ENCODE measurements around the gene NADK2.
"Not testable (repeated sequence)": the region's sequence is repeated elsewhere in the genome, so short reads cannot be mapped to it uniquely, and the experiment has no call there.

NADK2 gene

DNA sequence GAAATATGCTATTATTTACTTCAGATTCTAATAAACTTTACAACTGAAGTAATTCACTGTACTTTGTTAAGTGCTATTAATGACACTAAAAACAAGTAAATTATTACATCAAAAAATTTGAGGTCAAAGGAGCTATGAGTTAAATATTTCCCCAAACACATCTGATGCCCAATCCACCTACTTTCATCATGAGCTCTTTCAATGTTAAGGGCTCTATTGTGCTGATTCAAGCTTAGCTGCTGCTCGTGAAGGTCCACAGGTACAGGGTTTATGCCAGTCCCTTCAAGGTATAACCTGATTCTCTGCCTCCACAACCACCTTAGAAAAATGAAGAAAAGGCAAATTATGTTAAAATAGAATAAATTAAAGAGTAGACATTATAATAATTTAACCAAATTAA is 24.2 kb downstream of the NADK2 start:
- no peak for DNase-seq (ENCODE audit: low read depth, low spot score)
- no peak overlapping the region for H3K4me3 ChIP-seq (ENCODE audit: low read length)

DNA sequence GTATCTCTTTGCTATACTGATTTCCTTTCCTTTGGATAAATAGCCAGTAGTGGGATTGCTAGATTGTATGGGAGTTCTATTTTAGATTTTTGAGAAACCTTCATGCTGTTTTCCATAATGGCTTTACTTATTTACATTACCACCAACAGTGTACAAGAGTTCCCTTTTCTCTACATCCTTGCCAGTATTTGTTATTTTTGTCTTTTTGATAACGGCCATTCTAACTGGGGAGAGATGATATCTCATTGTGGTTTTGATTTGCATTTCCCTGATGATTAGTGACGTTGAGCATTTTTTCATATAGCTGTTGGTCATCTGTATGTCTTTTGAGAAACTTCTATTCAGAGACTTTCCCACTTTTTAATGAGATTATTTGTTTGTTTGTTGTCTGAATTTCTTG is 25.8 kb downstream of the NADK2 start:
- DNase-seq (ENCODE audit: low read depth, low spot score) = no peak
- no peak overlapping the region for H3K4me3 ChIP-seq (ENCODE audit: low read length)

DNA sequence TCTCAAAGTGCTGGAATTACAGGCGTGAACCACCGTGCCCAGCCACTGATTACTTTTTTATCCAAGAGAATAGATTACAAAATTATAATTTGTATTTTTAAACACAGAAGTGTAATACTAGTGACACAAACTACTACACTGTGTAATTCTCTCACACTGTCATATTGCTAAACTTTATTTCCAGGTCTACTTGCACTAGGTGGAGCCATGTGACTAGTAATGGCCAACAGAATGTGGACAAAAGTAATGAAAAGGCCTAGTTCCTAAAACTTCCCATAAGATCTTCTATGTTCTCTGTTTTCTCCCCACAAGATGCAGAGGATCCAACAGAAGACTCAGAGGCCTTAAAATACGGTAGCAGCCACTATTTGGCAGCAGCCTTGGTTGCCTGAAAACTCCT is 27.3 kb downstream of the NADK2 start:
- no peak for DNase-seq (ENCODE audit: low read depth, low spot score)
- H3K4me3 ChIP-seq (ENCODE audit: low read length) = no peak overlapping the region

DNA sequence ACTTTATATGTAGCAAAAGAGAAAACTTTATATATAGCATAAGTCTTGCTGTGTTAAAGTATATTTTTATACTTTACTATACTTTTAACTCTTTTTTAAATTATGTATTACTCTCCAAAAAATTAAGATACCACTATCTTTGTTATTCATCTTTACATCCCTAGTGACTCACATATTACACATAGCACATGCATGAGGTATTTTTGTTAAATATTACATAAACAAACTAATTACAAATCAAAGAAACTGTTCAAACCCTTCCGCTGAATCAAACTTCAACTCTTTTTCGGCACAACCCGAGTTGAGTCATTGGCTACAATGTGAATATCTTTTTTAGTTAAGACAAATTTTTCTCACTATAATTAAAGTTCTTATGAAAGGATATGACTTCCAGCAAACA is 32.1 kb downstream of the NADK2 start:
- no peak for DNase-seq (ENCODE audit: low read depth, low spot score)
- H3K4me3 ChIP-seq (ENCODE audit: low read length) = no peak overlapping the region

DNA sequence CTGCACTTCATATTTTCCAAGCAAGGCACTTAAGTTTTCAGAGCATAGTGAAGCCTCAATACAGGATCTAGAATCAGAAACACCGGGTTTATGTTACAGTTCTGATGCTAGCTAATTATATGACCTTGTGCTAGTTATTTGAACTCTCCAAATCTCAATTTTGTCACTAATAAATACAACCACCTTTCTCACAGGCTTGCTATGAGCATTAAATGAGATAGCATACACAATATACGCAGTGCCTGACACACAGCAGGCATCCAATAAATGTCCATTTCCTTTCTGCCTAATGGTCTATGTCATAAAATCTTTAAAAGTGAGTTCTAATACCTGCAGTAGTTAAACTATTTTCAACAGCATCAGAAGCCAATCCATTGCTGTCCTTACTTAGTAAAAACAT is 32.9 kb downstream of the NADK2 start:
- no peak for DNase-seq (ENCODE audit: low read depth, low spot score)

DNA sequence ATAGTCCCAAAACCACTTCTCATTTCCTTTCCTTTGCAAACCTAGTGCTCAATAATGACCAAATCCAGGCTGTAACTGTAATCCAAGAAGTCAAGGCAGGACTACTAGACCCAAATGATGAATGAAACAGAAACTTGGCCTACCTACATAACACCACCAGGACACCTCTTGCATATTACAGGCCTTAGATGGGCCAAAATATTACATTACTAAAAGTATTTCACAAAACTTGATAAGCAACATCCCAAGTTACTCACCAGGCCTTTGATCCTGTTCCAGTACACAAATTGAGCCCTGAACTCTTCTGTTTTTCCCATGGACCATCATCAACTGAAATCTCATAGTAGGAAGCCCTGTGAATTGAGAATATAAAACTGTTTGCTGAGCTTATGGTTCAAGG is 34.8 kb downstream of the NADK2 start:
- H3K4me3 ChIP-seq (ENCODE audit: low read length) = no peak overlapping the region
- no peak for DNase-seq (ENCODE audit: low read depth, low spot score)

More for the DNA sequence above, 32.9 kb downstream of the NADK2 start:
- H3K4me3 ChIP-seq (ENCODE audit: low read length) = no peak overlapping the region

DNA sequence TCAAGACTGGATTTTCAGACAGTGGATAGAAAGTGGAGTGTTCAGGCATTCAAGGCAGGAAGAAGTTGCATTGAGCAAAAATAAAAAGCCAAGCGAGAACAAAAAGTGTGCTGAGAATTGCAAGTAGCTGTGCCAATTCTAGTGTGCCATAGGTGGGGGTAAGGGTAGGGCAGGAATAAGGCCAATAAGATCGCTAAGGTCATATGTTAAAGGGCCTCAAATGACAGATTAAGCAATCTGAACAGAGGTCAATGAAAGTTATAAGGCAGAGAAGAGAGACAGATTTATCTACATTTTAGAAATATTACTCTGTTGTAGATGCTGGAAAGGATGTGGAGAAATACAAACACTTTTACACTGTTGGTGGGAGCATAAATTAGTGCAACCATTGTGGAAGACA is 36.4 kb downstream of the NADK2 start:
- no peak for DNase-seq (ENCODE audit: low read depth, low spot score)

DNA sequence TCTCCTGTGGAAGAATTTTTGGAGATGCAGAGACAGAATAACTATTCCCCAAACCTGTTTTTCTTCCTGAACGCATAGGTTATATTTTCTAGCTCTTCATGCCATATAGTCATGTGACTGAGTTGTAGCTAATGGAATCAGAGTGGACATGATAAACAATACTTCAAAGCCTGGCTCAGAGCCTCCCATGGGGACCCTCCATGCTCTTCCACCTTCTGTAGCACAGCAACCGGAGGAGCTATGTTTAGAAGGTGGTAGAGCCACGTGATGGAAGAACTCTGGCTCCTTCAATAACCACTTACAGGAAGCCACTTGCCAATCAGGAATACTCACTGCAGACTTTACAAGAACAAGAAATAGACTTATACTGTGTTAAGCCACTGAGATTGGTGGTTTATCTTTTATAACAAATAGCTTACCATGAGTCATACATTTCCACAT is 39.2 kb downstream of the NADK2 start:
- DNase-seq (ENCODE audit: low read depth, low spot score) = no peak
- no peak overlapping the region for H3K4me3 ChIP-seq (ENCODE audit: low read length)

More for the DNA sequence above, 36.4 kb downstream of the NADK2 start:
- no peak overlapping the region for H3K4me3 ChIP-seq (ENCODE audit: low read length)

DNA sequence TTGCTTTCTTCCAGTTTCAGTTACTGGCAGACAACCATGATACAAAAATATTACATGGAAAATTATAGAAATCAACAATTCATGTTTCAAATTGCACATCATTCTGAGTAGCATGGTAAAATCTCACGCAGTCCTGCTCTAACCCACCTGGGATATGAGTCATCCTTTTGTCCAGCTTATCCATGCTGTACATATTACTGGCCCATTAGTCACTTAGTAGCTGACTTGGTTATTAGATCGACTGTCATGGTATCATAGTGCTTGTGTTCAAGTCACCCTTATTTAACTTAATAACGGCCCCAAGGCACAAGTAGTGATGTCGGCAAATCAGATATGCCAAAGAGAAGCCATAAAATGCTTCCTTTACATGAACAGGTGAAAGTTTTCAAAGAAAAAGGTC is 41.2 kb downstream of the NADK2 start:
- no peak for DNase-seq (ENCODE audit: low read depth, low spot score)
- no peak overlapping the region for H3K4me3 ChIP-seq (ENCODE audit: low read length)

DNA sequence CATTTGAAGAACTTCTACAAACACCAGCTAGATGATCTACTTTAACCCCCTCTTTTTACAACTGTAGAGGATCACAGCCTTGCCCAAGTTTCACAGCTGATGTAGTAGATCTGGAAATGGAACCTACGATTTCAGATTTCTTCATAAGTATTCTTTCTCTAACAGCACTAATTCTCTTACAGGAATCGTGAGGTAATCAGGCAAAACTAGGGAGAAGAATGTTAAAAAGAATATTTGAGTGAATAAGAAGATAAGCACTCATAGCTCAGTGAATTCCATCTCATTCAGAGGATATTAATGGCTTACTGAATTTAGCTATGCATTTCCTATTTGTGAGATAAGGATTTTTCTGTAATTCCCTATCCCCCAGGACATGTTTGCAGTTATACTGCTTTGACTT is 42.1 kb downstream of the NADK2 start:
- no peak for DNase-seq (ENCODE audit: low read depth, low spot score)

DNA sequence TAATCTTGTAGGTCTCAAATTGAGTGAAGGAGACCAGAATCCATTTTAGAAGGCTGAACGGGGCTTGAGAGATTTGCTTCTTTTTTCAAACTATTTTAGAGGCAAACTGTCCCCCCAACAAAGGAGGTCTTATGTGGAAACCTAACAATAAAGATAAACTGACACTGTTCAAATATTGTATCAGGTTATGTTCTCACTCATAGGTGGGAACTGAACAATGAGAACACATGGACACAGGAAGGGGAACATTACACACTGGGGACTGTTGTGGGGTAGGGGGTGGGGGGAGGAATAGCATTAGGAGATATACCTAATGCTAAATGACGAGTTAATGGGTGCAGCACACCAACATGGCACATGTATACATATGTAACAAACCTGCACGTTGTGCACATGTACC is 42.9 kb downstream of the NADK2 start:
- not testable (repeated sequence) for DNase-seq (ENCODE audit: low read depth, low spot score); H3K4me3 ChIP-seq (ENCODE audit: low read length)

More for the DNA sequence above, 42.1 kb downstream of the NADK2 start:
- no peak overlapping the region for H3K4me3 ChIP-seq (ENCODE audit: low read length)

DNA sequence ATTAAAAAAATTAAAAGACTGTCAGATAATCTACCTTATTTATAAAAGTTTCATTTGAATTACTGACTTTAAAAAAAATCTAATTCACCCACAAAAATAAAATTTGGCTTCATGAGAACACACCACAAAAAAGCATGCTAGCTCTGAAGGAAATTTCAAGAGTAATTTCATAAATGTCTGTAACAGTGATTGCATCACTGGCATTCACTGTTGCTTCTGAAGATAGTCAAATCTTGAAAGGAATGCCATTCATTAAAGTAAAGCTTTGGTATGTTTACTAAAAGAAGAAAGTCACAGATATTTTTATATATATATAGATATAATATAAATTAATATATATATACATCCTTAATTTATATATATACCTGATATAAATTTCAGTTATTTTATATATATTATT is 43.4 kb downstream of the NADK2 start:
- no peak for DNase-seq (ENCODE audit: low read depth, low spot score)
- H3K4me3 ChIP-seq (ENCODE audit: low read length) = no peak overlapping the region

DNA sequence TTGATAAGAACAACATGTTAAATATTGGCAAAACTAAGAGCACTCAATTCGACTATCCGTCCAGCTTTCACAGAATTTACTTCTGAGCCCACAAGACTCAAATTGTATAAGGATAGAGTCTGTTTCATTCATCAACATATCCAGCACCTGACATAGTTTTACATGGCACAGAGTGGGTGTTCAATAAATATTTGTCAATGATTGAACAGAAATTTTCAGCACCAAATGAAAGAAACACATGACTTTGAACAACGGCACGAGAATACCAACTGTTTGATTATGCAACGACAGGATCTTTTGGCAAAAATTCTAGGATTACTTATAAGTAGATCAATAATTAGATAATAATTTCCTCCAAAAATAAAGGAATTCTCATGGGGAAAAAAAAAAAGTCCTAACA is 48.0 kb downstream of the NADK2 start:
- H3K4me3 ChIP-seq (ENCODE audit: low read length) = no peak overlapping the region
- no peak for DNase-seq (ENCODE audit: low read depth, low spot score)

DNA sequence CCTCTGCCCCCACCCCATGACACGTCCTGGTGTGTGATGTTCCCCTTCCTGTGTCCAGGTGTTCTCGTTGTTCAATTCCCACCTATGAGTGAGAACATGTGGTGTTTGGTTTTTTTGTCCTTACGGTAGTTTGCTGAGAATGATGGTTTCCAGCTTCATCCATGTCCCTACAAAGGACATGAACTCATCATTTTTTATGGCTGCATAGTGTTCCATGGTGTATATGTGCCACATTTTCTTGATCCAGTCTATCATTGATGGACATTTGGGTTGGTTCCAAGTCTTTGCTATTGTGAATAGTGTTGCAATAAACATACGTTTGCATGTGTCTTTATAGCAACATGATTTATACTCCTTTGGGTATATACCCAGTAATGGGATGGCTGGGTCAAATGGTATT is 57.3 kb downstream of the NADK2 start:
- DNase-seq (ENCODE audit: low read depth, low spot score); H3K4me3 ChIP-seq (ENCODE audit: low read length): not testable (repeated sequence)

DNA sequence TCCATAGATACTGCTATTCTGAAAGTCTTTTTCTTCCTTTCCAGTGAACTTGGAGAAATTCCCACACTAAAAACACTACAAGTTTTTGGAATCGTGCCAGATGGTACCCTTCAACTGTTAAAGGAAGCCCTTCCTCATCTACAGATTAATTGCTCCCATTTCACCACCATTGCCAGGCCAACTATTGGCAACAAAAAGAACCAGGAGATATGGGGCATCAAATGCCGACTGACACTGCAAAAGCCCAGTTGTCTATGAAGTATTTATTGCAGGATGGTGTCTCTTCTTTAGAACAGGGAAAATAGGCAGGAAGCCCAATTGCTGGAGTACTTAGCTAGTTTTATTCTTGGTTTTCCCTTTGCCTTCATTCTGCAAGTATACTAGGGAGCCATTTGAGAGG is 60.0 kb downstream of the NADK2 start:
- no peak overlapping the region for H3K4me3 ChIP-seq (ENCODE audit: low read length)
- no peak for DNase-seq (ENCODE audit: low read depth, low spot score)

DNA sequence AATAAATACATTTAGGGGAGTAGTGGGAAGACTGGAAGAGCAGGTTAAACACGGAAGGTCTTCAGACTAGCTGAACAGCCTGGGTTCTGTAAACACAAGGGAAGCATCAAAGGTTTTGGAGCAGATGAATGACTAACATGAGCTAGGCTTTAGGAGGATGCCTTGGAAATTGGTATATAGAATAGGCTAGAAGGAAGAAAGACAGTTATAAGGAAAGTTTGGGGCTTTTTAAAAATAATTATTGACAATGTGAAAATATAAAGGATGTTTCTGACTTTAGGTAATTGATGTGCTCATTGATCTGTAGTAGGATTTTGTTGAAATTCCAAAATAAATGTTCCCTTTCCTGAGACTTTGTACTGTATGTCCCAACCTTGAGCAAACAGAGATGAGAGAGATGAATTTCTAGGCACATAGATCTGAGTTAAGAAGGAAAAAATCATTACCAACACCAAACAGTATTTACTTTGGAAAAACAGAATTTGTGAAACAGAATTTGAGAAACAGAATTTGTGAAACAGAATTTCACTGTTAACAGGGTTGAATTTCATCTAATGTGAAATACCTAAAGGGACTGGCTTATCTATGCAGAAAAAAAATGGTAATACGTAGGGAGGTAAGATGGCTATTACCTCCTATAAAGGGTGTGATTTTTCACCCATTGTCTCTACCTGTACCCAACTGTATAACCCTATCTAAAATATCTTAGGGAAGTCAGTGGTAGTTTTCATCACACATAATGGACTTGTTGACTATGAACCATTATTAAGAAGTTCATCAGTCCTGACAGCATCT is 61.0 kb downstream of the NADK2 start:
- no peak overlapping the region for H3K4me3 ChIP-seq (ENCODE audit: low read length)
- DNase-seq (ENCODE audit: low read depth, low spot score) = no peak

DNA sequence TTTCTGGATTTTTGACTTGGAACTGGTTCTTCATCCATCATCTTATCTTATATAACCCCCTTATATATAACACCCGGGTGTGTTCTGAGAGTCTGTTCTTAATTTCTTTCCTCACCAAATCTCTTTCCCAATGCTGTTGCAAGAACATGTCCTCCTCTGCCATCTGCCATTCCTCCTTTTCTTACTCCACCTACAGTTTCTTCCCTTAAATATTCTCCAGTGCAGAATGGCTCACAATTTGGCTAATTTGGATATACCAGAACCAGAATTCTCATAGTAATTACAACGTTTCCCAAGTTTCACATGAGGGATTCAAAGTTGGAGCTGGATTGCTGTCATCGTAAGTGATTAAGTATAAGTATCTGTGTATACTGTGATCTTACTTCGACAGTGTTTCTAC is 61.8 kb downstream of the NADK2 start:
- no peak for DNase-seq (ENCODE audit: low read depth, low spot score)
- H3K4me3 ChIP-seq (ENCODE audit: low read length) = no peak overlapping the region

DNA sequence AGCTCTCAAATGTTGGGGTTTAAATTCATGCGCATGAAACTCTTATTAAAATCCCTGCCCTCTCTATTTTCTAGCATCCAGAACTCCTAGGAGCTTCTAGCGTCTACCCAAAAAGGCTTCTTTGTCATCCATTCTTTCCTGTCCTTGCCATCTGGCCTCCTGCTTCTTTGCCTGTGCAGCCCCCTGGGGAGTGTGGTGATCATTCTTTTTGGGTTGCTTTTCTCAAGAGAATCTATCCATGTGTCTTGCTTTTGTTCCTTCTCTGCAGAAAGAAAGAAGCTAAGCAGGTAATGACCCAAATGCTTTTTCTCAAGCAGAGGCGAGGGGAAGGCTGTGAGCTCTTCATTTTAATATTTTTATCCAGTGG is 63.2 kb downstream of the NADK2 start:
- DNase-seq (ENCODE audit: low read depth, low spot score) = no peak
- no peak overlapping the region for H3K4me3 ChIP-seq (ENCODE audit: low read length)

DNA sequence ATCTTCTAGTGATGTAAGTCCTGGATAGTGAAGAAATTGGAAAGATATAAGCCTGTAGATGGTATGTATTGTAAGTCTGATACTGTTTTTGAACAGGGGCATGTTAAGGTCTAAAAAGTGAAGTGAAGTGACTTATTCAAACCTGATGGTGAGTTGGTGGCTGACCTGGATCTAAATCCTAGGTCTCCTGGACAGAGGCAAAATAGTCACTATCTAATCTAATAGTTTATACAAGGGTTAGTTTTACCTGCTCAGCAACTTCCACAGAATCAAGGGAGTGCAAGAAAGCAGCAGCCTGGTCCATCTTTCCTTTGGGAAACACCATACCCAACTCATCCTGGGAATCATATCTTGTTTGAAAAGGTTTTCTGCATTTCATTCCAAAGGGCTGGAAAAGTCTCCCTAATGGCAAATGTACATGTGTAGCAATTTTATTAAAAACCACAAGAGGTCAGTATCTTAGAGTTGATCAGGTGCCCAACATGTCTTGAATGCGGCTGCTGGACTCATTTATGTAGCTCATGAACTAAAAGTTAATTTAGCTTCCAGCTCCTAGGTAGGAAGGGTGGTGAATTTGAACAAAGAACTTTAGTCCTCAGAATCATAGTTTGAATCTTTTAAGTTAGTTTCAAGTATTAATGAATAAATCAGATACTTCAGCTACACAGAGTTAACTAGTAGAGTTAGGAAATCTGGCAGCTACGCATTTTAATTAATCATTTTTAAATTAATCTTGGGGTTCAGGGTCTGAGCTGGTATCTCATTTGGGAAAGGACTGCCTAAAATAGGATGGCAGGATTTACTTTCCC is 63.8 kb downstream of the NADK2 start:
- DNase-seq (ENCODE audit: low read depth, low spot score) = no peak
- H3K4me3 ChIP-seq (ENCODE audit: low read length) = no peak overlapping the region

DNA sequence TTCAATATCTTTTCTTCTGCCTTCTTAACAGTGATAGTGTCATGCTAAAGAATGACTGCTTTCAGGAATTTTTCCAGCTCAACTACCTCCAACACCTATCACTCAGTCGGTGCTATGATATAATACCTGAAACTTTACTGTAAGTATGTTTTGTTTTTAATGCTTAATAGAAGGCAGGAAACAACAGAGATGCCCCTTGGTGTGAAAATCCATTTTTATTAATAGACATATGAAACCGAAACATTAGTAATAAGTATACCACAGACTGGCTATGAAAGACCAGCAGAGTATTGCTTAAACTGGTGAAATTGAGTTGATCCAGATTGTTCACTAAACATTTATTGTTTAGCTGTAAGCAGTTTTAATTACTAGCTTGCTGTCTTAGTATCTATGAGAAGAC is 64.6 kb downstream of the NADK2 start:
- DNase-seq (ENCODE audit: low read depth, low spot score) = no peak
- no peak overlapping the region for H3K4me3 ChIP-seq (ENCODE audit: low read length)

DNA sequence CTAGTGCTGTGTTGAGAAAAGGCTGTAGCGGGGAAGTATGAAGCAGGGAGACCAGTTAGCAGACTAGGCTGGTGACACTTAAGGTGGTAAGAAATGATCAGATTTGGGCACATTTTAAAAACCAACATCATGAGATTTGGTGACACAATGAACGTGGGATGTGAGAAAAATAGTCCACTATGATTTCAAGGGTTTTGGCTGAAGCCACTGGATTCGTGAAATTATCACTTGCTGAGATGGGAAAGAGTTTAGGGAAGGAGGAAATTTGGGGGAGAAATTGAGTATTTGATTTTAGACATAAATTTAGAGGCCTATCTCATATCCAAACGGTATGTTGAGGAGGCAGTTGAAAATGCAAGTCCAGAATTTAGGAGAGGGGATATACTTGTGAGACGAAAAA is 66.7 kb downstream of the NADK2 start:
- H3K4me3 ChIP-seq (ENCODE audit: low read length) = no peak overlapping the region
- DNase-seq (ENCODE audit: low read depth, low spot score) = no peak
